Glutamatergic neuron (in vitro differentiated cells): Measurements from ENCODE around the gene FAM199X. TPM values are rescaled to one million over a fixed set of nuclear protein-coding genes. Genes with fewer than 3 reads are reported as not detected.

Source experiments
- DNase-seq: peaks from one replicate; pipeline ENCODE4 v3.0.0; 2022
- H3K27ac Mint-ChIP-seq: one replicate; pipeline ENCODE4 v1.8.0; 2020; ENCODE audit warnings: mild to moderate bottlenecking, mixed read lengths, inconsistent platforms; ENCODE audit not compliant: unreplicated experiment
- H3K27me3 Mint-ChIP-seq: one replicate; pipeline ENCODE4 v1.8.0; 2020; ENCODE audit warnings: mild to moderate bottlenecking, moderate library complexity, mixed read lengths, inconsistent platforms; ENCODE audit not compliant: unreplicated experiment
- H3K36me3 Mint-ChIP-seq: one replicate; pipeline ENCODE4 v1.8.0; 2020; ENCODE audit warnings: mild to moderate bottlenecking, mixed read lengths, inconsistent platforms; ENCODE audit not compliant: unreplicated experiment
- H3K4me1 Mint-ChIP-seq: one replicate; pipeline ENCODE4 v1.8.0; 2020; ENCODE audit warnings: mild to moderate bottlenecking, low read depth, mixed read lengths, inconsistent platforms; ENCODE audit not compliant: unreplicated experiment
- H3K4me3 Mint-ChIP-seq: one replicate; pipeline ENCODE4 v1.8.0; 2020; ENCODE audit warnings: mild to moderate bottlenecking, mixed read lengths, inconsistent platforms; ENCODE audit not compliant: unreplicated experiment
- H3K9me3 Mint-ChIP-seq: one replicate; pipeline ENCODE4 v1.8.0; 2020; ENCODE audit warnings: mild to moderate bottlenecking, moderate library complexity, mixed read lengths, inconsistent platforms; ENCODE audit not compliant: unreplicated experiment
- CTCF ChIP-seq: fragments of 200-600 bp; sonication (generic); IDR thresholded peaks from one replicate; pipeline ENCODE4 v1.5.0; 2021; ENCODE audit not compliant: partially characterized antibody, unreplicated experiment
- total RNA-seq: library from RNA; stranded (reverse); fragmentation: NEBNext Ultra II Directional; extraction: Animal tissue kit (Norgen Biotek cat#: 25700); gene quantifications from one replicate; pipeline ENCODE4 v1.2.1, GENCODE V29; 2021; ENCODE audit not compliant: unreplicated experiment

Gene FAM199X
- total RNA-seq, 1 donor from 2014 or later = 14.9 TPM

GRCh38 chrX:104183685-104184084 is 17.4 kb downstream of the FAM199X start:
- no peaks in the 10 kb centered on the region for H3K4me1 Mint-ChIP-seq
- no peaks in the 10 kb centered on the region for H3K36me3 Mint-ChIP-seq
- TF ChIP-seq CTCF = no peak
- H3K4me3 Mint-ChIP-seq = no peak overlapping the region
- H3K27me3 Mint-ChIP-seq = peaks cover 3% of the 10 kb centered on the region
- DNase-seq = no peak
- H3K27ac Mint-ChIP-seq = no peak overlapping the region
- H3K9me3 Mint-ChIP-seq = no peaks in the 10 kb centered on the region

- peaks cover 3% of the 10 kb centered on the region for H3K27me3 Mint-ChIP-seq
- no peak for DNase-seq
- H3K36me3 Mint-ChIP-seq = no peaks in the 10 kb centered on the region
- H3K27ac Mint-ChIP-seq = no peak overlapping the region
- no peak for TF ChIP-seq CTCF
- no peaks in the 10 kb centered on the region for H3K4me1 Mint-ChIP-seq
- H3K4me3 Mint-ChIP-seq = no peak overlapping the region
- H3K9me3 Mint-ChIP-seq = no peaks in the 10 kb centered on the region
Measured at GRCh38 chrX:104187931-104188330, 21.7 kb downstream of the FAM199X start.

GRCh38 chrX:104189837-104190236 is 23.6 kb downstream of the FAM199X start:
- no peak for TF ChIP-seq CTCF
- Mint-ChIP-seq H3K4me3 (no peak overlapping the region), H3K4me1 (no peaks in the 10 kb centered on the region), H3K27me3 (no peaks in the 10 kb centered on the region), H3K36me3 (no peaks in the 10 kb centered on the region), H3K27ac (no peak overlapping the region), H3K9me3 (no peaks in the 10 kb centered on the region)
- DNase-seq = no peak

GRCh38 chrX:104193485-104193884 is 27.2 kb downstream of the FAM199X start:
- Mint-ChIP-seq H3K9me3 (no peaks in the 10 kb centered on the region), H3K4me3 (no peak overlapping the region), H3K27ac (no peak overlapping the region), H3K4me1 (no peaks in the 10 kb centered on the region), H3K27me3 (no peaks in the 10 kb centered on the region), H3K36me3 (no peaks in the 10 kb centered on the region)
- no peak for DNase-seq
- TF ChIP-seq CTCF = no peak

- no peaks in the 10 kb centered on the region for H3K4me1 Mint-ChIP-seq
- no peaks in the 10 kb centered on the region for H3K9me3 Mint-ChIP-seq
- TF ChIP-seq CTCF = no peak
- H3K36me3 Mint-ChIP-seq = no peaks in the 10 kb centered on the region
- no peak overlapping the region for H3K4me3 Mint-ChIP-seq
- H3K27ac Mint-ChIP-seq = no peak overlapping the region
- no peaks in the 10 kb centered on the region for H3K27me3 Mint-ChIP-seq
- DNase-seq = no peak
Measured at GRCh38 chrX:104195013-104195412, 28.8 kb downstream of the FAM199X start.
